NCI-H748 (cell line): ENCODE measurements around the gene IL17REL.

Experiments used
- DNase-seq: peaks from one replicate; lab custom pipeline; 2025; ENCODE audit not compliant: unreplicated experiment; lab: John Stamatoyannopoulos, UW

Gene IL17REL

DNA sequence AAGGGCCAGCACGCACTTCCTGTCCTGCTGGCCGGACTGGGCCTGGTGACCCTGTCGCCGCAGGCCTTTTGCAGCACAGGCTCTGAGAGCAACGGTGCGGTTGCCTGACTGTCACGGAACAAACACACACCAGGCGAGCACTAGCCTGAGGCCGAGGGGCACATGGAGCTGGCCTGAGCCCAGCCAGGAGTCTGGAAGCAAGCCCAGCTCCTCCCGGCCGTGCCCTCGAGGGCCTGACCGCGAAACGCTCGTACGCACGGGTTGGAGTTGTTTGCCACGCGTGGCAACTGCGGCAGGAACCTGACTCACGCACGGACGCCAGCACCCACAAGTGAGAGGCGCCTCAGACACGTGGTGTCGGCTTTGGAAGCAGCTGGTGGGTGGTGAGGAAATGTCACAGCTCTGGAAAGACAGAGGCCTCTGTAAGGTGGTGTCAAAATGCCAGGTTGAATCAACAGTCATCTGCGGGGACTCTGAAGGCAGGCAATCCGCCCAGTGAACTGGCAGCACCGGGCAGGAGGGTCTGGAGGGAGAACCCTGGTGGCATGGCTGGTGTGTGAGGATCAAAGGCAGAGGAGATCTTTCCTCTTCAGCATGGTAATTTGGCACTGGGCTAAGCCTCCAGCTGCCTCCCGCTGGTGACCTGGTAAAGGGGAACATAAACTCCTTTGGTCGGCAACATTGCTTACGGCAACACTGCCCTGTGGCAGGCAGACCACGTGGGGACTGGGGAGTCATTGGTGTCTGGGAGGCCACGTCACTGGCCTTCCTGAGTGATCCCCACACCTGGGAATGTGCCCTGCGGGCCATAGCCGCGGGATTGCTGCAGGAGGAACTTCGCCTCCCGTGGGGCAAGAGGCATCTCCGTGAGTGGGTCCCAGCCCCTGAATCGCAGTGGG is 15.3 kb upstream of the IL17REL start:
- no peak for DNase-seq

DNA sequence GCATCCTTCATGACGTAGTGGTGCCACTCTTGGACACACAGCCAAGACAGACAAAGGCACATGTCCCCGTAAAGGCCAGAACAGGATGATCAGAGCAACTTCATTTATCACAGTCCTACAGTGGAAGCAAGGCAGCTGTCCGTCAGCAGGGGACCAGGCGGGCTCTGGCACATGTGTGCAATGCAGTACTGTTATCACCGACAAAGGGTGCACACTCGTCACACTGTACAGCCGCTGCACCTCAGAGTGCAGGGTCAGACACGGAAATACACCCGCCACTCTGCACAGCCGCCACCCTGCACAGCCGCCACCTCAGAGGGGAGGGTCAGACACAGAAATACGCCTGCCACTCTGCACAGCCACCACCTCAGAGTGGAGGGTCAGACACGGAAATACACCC is 13.4 kb upstream of the IL17REL start:
- no peak for DNase-seq

DNA sequence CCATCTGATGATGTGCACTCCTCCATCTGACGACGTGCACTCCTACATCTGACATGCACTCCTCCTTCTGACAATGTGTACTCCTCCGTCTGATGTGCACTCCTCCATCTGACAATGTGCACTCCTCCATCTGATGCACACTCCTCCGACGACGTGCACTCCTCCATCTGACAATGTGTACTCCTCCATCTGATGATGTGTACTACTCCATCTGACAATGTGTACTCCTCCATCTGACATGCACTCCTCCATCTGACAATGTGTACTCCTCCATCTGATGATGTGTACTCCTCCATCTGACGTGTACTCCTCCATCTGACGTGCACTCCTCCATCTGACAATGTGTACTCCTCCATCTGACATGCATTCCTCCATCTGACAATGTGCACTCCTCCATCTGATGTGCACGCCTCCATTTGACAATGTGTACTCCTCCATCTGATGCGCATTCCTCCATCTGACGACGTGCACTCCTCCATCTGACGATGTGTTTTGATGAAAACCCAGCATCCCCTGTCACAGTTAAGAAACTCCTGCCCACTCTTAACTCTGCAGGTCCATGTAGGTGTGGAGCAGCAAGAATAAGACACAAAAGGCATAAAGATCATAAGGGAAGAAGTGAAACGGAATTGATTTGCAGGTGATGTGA is 9.7 kb upstream of the IL17REL start:
- no peak for DNase-seq

DNA sequence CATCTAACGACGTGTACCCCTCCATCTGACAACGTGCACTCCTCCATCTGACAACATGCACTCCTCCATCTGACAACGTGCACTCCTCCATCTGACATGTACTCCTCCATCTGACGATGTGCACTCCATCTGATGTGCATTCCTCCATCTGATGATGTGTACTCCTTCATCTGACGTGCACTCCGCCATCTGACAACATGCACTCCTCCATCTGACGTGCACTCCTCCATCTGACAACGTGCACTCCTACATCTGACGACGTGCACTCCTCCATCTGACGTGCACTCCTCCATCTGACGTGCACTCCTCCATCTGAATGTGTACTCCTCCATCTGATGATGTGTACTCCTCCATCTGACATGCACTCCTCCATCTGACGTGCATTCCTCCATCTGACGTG is 8.0 kb upstream of the IL17REL start:
- no peak for DNase-seq

DNA sequence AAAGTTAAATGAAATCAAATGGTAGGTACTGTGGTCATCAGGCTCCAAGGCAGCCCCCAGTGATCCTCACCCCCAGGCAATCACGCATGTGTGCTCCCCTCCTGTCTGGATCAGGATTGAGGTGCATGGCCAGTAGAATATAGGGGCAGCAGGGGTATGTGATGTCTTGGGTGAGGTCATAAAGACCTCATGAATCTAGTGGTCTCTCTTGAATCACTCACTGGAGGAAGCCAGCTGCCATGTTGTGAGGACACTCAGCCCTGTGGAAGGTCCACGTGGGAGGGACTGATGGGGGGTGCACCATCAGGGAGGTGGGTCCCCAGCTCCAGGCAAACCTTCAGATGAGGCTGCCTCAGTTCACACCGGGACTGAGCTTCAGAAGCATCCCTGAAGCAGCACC is 6.8 kb upstream of the IL17REL start:
- no peak for DNase-seq

DNA sequence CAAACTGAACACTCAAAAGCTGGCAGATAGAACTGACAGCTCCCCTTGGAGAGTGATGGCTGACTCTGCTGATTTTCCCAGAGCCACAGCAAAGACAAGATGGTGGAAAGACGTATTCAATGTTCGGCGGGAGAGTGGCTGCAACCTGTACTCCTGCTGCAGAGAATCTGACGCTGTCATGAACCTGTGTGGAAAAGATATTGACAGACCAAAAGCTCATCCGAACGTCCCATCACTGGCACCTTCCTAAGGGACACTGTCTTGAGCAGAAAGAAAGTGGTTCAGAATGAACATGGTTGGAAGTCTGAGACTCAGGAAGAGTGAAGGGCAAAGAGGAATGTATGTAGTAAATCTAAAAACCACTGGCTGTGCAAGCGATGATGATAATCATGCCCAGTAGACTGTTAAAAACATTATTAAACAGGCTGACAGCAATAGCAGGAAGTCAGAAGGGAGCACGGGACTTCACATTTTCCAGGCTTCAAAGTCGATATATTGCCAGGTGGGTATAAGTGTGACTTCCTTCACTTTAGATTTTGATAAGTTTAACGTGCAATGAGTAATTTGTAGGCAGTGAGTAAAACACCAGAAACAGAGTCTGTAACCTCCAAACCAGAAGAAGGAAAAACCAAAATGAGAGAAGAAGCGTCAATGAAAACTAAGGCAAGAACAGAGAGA is 6.2 kb upstream of the IL17REL start:
- no peak for DNase-seq

DNA sequence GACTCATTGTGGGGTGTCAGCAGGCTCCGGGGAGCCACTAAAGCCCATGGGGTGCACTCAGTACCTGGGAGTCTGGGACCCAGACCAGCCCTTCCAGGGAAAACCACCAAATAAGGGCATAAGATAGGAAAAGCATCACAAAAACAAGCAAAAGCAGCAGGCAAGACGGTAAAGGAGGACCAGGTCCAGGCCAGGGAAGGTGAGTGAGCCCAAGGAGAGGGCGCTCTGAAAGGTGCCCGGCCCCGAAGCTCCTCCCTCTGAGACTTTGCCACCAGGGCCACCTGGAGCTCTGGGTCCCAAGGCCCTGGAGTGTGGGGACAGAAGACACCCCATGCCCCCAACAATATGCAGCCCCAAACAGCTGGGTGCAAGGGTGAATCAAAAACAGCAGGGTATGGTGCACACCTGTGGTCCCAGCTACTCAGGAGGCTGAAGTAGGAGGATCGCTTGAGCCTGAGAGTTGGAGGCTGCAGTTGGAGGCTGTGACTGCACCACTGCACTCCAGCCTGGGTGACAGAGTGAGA is 5.2 kb upstream of the IL17REL start:
- DNase-seq = no peak

DNA sequence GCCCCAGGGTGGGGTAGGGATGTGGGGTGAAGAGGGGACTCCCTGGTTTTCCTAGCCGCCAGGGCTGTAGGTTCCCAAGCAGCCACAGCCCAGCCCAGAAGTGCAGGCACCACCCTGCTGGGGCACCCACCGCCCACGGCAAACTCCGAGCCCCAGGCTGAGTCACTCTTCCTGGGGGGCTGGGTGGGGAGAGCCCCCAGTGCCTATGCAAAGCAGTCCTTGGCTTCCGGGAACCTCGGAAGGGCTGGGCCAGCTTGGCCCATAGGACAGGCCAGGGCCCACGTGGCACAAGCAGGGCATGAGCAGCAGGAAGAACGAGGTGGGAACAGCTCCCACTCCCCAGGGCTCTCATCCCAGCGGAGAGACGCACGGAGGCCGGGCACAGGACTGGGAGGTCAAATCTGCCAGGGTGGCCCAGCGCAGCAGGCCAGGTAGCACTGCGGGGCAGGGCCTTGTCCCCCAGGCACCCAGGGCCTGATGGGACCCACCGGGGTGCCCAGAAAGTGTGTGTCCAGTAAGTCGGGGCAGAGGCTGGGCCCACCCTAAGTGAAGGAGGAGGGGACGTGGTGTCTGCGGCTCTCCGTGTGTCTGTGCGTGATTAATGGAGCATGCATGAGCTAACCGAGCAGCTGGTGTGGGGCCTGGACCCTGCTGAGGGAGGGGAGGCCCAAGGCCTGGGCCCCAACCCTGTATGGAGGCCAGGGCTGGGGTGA is 4.6 kb upstream of the IL17REL start:
- no peak for DNase-seq

DNA sequence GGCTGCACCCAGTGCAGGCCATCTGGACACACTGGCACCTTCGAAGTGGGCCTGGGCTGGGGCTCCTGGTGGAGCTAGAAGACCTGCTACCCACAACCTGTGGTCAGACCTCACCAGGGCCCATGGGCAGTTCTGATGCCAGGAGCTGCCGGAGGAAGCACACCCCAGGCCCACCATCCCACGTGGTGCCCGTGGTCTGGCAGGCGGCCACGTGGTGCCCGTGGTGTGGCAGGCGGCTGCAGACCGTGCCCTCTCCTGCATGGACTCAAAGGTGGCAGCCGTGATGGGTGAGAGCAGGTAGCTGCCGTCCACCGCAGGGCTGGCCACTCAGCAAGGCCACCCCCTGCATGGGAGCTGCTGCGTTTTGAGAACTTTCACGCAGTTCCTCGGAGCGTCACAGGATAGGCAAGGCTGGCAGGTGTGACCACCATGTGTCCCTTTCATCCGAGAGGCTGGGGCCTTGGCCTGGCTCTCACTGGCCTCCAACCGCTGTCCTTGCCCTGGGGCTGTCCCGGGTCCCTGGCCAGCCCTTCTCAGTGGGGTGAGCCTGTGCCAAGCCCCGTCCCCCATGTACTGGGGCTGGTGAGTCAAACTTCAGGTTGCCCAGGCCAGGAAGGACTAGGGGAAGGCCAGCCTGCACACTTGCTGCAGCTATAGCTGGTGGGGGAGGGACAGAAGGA is 3.9 kb upstream of the IL17REL start:
- DNase-seq = no peak

DNA sequence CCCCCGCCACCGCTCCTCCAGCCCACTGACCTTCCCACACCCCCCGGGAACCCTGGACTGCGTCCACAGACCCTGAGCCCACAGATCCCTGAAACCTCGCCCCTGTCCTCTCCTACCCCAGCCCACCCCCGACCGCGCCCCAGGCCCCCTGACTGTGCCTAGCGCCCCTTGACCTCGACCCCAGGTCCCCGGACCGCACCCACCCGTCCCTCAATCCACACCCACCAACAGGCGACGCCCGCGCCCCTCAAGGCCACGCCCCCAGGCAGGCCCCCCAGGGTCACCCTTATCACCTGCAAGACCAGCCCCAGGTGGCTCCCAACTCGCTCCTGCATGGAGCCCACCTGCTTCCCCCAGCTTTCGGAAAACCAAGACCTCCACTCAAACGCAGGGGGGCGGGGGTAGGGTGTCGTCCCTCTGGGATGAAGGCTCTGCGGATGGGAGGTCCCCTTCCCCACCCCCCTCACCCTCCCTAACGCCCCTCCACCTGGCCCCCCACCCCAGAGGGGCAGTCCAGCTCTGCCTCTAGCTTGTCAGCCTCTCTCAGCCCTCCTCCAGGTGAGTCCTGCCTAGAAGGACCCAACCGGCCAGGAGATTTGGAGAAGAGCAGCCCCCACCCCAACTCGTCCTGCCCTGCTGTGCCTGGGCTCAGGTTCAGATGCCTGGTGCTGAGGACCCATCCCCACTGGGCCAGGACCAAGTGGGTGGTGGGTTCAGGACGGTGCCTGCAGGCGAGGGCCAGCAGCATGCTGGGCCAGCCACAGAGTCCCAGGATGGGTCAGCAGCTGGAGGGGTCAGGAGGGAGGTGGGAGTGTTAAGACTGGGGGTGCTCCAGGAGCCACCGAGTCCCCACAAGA is 3.1 kb upstream of the IL17REL start:
- no peak for DNase-seq

DNA sequence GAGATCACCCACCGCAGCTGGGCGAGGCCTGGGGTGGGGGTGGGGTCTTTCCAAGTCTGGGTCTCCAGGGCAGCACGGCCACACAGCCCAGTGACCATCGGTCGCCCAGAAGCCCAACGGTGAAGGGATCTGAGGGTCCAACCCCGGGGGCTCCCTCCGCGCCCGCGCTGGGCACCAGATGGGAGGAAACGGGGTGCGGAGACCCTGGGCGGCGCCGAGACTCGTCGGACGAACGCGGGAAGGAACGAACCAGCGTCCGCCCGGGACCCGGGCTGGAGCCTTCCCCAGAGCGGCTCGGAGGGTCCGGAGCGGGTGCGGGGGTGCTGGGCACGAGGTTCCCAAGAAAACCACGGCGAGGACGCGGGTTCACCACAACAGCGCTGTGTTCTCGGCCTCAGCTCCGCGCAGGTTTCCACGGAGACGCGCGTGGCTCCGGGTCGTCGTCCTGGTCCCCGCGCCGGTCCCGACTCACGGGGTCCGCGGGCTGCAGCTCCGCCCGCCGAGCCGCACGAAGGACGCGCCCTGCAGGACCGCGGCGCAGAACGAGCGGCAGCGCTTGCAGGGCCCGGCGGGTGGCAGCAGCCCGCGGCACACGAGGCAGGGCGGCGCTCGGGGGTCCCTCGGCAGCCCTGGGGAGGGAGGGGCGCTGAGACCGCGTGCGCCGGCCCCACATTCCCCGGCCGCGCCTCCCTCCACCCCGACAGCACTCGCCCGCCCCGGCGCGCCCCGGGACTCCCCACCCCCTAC is 2.3 kb upstream of the IL17REL start:
- peak; percentile 45 for DNase-seq

DNA sequence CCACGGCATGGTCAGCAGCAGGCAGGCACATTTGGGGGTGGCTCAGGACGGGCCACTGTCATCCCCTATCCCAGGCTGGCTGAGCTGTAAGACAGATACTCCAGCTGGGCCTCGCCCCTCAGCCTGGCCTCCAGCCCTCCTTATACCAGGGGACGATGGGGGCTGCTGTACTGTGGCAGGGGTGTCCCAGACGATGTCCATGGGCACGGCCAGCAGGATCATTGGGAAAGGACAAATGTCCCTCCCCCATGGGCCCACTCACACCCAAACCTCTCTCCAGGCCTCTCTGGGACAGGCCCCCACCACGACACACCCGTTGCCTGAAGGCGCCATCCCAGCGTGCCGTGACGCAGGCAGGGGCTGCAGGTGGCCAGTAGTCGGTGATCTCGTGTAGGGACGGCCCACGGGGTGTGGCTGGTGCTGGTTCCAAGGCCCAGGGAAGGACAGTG is 1.5 kb upstream of the IL17REL start:
- DNase-seq = no peak

DNA sequence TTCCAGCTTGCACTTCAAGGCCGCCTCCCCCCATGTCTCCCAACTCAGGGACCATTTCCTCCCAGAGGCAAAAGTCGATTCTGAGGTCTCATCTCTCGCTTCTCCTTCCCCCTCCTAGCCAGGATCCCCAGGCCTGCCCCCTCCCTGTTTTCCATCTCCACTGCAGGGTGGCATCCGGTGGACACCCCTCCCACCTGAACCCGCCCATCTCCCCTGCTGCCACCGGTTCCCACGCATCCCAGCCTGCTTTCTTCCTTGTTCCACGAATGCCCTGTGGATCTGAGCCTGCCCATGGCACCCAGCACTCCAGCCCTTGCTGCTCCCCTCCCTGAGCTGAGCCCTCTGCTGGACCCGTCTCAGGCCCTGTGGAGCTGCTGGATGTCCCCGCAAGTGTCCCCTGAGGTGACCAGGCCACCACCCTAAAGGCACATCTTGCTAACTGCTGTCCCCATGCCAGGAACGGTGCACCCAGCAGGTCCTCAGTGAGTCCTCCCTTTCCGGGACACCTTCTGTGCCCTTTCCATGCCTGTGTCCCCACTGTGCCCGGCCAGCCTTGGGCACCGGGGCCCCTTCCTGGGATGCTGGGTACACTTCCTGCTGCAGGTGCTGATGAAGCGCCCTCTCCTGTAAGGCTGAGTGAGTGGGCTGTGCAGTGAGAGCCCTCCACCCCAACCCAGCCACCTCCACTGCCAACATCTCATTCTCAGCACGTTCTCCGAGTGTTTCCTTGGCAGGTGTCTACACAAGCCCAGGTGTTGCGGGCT is 936 bp downstream of the IL17REL start:
- DNase-seq = peak; percentile 37

DNA sequence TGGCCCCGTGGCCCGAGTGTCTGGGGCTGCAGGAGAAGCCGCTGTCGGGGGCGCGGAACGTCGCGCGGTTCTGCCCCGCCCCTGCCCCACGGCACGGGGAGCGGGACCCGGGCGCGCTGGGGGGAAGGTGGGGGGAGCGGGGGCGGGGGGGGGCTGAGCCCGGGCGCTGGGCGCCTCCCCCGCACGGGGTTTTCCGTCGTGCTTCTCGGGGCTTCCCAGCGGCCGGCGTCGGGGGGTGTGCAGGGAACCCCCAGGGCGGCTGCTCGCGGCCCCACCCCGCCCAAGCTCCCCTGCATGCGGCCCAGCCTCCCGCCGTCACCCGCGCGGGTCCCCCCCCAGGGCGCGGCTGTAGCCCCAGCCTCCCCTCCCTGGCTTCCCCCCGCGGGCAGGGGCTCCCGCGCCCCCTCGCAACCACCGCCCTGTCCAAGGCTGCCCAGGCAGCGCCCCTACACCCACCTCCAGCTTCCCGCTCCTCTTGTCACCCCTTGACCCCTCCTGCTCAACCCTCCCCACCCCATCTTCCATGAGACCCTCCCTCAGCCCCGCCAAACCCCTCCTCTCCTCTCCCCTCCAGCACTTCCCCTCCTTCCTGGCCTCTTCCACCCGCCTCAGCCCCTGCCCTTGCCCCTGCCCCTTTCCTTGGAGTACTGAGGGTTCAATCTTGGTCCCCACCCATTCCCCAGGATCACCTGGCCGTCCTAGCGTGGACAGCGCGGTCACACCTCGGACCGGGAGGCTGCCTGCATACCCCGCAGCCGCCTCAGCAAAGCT is 1.7 kb downstream of the IL17REL start:
- no peak for DNase-seq

DNA sequence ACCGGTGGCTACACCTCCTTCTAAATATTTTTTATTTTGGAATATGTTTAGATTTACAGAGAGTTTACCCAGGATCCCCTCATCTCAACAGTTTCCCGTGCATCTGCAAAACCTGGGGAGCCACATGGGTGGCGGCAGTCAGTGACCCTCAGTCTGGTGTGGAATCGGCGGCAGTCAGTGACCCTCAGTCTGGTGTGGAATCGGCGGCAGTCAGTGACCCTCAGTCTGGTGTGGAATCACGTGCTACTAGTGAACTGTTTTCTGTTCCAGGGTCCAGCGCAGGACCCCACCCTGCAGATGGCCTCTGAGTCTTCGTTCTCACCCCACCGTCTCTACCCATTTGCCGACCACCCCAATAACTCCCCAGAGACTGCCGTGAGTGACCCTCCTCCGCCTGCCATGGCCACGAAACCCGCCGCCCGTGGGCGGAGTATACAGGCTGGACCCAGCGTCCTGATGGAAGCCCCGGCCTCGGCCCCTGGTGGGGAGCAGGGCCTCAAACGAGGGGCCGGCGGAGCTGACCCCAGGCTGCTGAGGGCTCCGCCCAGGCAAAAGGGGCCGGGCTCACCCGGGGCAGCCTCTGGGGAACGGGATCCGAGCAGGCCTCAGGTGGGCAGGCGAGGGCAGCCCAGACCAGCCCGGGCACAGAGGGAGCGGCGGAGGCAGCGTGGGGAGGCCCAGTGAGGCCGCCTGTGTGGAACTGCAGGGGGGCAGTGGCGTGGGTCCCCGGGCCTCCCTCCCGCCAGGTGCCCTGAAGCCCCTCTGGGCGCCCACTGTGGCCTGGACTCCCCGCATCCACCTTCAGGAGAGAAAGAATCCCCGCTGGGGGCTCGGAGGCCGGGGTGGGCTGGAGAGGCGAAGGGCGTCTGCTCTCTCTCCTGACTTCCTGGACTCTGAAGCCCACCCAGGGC is 2.5 kb downstream of the IL17REL start:
- no peak for DNase-seq

DNA sequence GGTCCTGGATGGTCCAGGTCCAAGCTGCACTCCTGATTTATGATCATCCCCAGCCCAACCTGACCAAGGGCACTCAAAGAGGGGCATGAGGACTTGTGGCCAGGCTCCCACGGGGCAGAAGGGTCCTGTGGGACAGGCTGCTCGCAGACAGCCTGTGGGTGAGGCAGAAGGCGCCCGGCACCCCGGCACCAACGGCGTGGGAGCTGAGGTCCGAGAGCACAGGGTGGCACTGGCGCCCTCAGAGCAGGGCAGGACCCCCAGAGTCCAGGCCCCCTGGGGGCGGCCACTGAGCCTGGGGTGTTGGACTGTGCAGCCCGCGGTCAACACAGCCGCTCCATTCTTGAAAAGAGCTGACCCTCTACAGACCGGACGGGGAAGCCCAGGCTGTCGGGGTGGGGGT is 3.3 kb downstream of the IL17REL start:
- DNase-seq = no peak
